ENCODE results near the gene PRKAR1B.

Gene PRKAR1B

GRCh38 chr7:691361-692045 is 35.6 kb downstream of the PRKAR1B start:
- DNase-seq (ENCODE audit: low read depth), result no peak

- DNase-seq (ENCODE audit: low read depth), result no peak
Observed at GRCh38 chr7:690478-691360, 36.4 kb downstream of the PRKAR1B start.

- no peak for DNase-seq (ENCODE audit: low read depth)
Observed at GRCh38 chr7:685540-685939, 41.5 kb downstream of the PRKAR1B start.

GRCh38 chr7:684416-684815 is 42.7 kb downstream of the PRKAR1B start:
- no peak for DNase-seq (ENCODE audit: low read depth)

- DNase-seq (ENCODE audit: low read depth), result no peak
Observed at GRCh38 chr7:683526-684205, 43.4 kb downstream of the PRKAR1B start.

- DNase-seq (ENCODE audit: low read depth), result no peak
Observed at GRCh38 chr7:682810-683209, 44.3 kb downstream of the PRKAR1B start.

- no peak for DNase-seq (ENCODE audit: low read depth)
Observed at GRCh38 chr7:681551-682307, 45.4 kb downstream of the PRKAR1B start.

GRCh38 chr7:680411-681127 is 46.5 kb downstream of the PRKAR1B start:
- DNase-seq (ENCODE audit: low read depth), result no peak

GRCh38 chr7:676972-677385 is 50.1 kb downstream of the PRKAR1B start:
- no peak for DNase-seq (ENCODE audit: low read depth)

GRCh38 chr7:676246-676971 is 50.7 kb downstream of the PRKAR1B start:
- no peak for DNase-seq (ENCODE audit: low read depth)

- no peak for DNase-seq (ENCODE audit: low read depth)
Observed at GRCh38 chr7:674454-675410, 52.3 kb downstream of the PRKAR1B start.

GRCh38 chr7:673681-674453 is 53.2 kb downstream of the PRKAR1B start:
- DNase-seq (ENCODE audit: low read depth), result no peak

GRCh38 chr7:672891-673290 is 54.2 kb downstream of the PRKAR1B start:
- no peak for DNase-seq (ENCODE audit: low read depth)

GRCh38 chr7:671415-672042 is 55.6 kb downstream of the PRKAR1B start:
- no peak for DNase-seq (ENCODE audit: low read depth)

GRCh38 chr7:670501-671390 is 56.3 kb downstream of the PRKAR1B start:
- no peak for DNase-seq (ENCODE audit: low read depth)

GRCh38 chr7:668958-669357 is 58.1 kb downstream of the PRKAR1B start:
- DNase-seq (ENCODE audit: low read depth), result no peak

All from GM04504 (cell line).